Measurements from ENCODE around the gene CXCL16.

DNA sequence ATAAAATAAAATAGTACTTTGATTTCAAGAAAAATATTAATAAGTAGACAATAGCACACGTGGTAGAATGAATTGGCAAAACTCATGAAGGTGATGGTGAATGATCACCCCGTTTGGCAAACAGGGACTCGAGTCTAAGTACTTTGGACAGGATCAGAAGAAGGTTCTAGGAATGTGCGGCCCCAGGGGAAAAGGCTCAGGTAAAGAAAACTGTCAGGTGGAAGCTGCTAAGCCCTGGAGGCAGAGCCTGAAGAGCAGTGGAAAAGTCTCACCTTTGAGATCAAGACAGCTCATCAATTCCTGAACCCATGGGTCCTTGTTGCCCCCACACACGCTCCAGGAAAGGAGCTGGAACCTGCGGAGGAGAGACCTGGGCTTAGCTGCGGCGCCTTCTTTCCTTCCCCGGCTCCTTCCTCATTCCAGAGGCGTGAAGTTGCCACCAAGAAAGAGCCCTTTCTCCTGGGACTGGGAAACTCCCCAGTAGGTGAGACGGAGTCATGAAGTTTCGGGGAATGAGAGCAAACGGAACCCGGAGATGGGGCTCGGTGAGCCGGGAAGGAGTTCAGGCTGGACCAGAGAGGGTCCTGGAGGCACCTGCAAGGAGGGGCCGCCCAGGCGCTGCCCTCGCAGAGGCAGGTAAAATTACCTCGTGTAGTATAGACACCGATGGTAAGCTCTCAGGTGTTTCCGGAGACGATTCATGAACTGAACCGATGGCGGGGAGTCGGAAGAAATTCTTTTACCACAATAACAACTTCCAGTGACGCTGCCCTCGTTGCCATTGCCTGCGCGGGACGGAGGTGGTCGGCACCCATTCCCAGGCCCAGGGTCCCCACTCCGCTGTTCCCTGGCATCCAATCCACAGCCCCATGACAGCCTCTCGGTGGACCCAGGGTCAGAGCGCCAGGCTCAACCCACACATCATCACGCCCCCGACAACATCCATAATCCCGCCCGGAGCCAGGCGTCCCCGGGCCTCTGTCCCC lies 1.3 kb downstream of the CXCL16 start:
- TF ChIP-seq CTCF (IDR thresholded peaks at IDR 0.05): no peak
- no peak for TF ChIP-seq POLR2A (IDR thresholded peaks at IDR 0.05)

Measured in right lobe of liver (tissue), 4 donors.